ENCODE data around the gene FYB2.

The FYB2 gene, protein sequence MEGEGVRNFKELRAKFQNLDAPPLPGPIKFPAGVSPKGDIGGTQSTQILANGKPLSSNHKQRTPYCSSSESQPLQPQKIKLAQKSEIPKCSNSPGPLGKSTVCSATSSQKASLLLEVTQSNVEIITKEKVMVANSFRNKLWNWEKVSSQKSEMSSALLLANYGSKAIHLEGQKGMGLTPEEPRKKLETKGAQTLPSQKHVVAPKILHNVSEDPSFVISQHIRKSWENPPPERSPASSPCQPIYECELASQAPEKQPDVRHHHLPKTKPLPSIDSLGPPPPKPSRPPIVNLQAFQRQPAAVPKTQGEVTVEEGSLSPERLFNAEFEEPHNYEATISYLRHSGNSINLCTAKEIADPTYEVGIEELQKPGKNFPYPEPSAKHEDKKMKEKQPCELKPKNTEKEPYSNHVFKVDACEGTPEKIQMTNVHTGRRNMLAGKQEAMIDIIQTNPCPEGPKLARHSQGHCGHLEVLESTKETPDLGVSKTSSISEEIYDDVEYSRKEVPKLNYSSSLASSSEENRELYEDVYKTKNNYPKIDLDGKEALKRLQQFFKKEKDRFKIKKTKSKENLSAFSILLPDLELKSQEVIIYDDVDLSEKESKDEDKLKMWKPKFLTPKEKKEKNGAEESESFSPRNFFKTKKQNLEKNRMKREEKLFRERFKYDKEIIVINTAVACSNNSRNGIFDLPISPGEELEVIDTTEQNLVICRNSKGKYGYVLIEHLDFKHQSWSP

DNA sequence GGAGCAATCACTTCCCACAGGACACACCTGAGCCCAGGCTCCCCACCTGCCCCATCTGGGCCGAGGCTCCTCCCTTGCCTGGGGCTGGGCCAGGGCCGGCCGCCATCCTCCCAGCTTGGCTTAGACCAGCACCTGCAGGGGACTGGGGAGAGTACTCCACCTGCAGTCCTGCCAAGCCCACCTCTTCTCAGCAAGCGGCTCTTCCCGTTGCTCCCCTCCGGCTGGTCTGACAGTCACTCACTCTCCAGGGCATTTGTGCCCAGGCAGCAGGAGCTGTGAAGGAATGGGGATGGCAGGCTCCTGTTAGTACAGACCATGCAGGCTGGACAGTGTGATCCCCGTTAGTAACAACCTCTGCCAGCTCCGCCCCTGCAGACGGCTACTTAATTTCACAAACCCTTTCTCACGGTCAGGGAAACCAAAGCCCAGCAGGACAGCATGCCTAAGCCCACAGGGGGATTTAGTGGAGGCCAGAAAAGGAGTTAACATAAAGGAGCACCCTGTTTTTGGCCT lies at the start of gene FYB2:
TSS of gene FYB2 (minus strand) at position 18 of the 513 bp plus-strand sequence. CDS start 114 bp downstream, outside the sequence.
- no peak for DNase-seq

DNA sequence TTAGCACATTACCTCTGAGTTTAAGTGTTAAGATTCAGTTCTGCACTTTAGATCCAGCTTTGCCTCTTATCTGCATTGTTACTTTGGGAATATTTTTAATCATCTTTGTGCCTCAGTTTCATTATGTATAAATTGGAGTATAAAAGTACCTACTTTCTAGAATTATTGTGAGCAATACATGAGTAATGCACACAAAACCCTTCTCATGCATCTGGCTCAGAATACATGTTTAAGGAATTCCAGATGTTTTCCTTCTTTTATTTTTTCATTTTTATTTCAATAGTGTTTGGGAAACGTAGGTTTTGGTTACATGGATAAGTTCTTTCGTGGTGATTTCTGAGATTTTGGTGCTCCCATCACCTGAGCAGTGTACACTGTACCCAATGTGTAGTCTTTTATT lies 49.6 kb upstream of the FYB2 start:
- no peak for DNase-seq

DNA sequence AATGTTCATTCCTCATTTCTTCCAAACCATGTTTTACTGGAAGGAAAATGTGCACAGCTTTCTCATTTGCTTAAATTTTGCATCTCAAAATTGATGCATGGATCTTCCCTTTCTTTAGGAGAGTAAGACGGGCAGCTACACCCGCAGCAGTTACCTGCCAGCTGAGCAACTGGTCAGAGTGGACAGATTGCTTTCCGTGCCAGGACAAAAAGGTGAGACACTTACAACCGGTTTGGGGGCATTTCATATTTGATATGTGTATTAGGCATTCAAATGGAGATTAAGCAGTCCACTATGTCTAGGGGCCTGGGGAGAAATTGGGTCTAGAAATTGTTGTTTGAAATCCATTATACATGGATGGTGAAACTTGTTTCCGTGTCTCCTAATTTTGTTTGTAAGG lies 48.3 kb upstream of the FYB2 start:
- no peak for DNase-seq

DNA sequence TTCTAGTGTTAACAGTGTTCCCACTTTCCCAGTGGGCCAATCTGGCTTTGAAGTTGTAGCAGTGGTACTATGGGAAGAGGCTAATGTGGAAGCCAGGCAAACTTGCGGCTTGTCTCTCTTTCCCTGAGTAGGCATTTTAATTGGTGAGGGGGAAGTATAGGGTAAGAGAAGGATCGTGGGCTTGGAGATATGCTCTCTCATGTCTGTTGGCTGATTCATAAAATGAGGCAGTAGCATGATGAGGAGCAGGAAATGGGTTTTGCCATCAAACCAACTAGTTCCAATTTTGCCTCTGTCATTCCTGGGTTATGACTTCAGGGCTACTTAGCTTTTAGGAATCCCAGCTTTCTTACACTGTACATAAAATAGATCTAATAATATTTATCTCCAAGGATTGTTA lies 47.5 kb upstream of the FYB2 start:
- no peak for DNase-seq

DNA sequence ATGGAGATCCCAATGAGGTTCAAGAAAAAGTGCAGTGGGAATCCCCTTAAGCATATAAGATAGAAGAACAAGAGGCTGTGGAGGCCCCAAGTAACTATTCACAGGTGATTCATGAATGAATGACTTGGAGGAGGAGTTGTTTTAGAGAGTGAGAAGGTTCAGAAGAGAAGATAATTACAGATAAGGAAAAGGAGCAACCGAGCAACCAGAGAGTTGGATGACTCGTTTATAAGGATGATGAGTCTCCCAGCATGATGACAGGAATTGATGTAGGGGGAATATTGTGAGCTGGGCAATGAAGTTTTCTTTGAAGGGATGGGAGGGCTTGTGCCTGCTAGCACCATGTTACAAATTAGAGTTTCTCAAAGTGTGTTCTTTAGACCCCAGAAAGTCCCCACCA lies 45.2 kb upstream of the FYB2 start:
- DNase-seq: no peak

DNA sequence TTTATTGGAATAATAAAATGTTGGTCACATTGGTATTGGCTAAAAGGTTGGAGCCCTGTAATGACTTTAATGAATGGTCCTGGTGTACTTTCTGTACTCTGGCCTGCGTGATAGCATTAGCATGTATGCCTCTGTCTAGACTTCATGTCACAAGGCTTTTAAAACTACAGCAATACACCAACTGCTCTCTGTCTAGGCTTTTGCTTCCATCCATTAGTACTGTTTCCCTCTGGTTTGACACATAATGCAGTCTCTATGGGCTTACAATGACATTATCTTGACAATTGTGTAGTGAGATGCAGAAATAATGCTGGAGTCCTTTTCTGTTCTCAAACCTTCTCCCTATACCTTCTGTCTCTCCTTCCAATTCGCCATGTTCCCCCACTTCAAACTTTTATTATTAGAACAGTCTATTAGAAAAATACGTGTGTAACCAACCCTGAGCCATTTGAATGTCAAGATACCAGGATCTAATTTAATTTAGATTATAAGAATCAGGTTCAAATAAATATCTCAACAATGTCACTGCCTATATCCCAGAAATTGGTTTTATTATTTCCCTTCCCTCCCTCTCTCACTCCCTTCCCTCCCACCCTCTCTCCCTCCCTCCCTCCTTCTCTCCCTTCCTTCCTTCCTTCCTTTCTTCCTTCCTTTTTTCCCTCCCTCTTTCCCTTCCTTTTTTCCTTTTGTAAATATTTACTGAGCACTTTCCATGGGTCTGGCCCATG lies 44.2 kb upstream of the FYB2 start:
- no peak for DNase-seq

DNA sequence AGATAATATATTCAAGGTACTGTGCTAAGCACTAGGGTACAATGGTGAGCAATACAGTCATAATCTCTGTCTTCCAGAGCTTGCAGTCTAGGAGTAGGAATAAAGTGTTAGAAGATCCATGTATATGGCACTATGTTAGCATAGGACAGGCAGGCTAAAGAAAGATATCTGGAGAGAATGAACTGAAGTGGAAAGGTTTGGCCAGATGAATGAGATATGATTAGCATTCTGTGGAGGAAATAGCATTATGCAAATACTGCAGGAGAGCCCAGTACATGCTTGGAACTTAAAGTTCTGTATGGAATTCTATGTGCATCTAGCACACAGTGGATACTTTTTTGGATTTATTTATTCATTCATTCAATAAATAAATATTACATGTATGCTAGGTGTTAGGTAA lies 40.1 kb upstream of the FYB2 start:
- DNase-seq: no peak

DNA sequence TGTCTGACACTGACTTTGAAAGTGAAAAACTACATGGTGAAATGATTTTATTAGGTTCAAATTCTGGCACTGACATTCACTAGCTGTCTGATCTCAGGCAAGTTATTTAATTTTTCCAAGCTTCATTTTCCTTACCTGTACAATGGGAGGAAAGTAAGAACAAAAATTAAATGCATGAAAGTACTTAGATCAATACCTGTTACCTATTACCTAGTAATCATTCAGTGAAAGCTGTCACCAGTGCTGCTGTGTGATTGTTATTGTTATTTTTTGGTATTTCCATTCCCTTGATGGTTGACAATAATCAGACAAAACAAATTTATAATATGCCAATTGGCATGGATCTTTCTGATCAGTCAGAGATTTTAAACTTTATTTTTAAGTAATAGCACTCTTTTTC lies 37.0 kb upstream of the FYB2 start:
- no peak for DNase-seq

DNA sequence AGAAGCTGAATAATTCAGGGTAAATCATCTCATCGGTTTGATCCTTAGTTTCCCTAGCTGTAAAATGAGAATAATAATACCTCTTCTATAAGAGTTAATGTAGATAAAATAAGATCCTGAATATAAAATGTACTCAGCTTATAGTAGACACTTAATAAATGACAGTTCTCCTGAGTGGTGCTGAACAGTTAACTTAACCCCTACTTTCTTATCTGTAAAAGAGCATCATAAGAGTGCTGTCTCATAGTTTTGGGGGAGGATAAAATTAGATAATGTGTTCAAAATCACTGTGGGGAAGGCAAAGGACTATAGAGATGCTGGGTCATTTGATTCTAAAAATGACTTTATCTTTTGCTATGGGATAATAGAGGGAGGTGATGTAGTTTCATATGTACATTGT lies 36.0 kb upstream of the FYB2 start:
- no peak for DNase-seq

DNA sequence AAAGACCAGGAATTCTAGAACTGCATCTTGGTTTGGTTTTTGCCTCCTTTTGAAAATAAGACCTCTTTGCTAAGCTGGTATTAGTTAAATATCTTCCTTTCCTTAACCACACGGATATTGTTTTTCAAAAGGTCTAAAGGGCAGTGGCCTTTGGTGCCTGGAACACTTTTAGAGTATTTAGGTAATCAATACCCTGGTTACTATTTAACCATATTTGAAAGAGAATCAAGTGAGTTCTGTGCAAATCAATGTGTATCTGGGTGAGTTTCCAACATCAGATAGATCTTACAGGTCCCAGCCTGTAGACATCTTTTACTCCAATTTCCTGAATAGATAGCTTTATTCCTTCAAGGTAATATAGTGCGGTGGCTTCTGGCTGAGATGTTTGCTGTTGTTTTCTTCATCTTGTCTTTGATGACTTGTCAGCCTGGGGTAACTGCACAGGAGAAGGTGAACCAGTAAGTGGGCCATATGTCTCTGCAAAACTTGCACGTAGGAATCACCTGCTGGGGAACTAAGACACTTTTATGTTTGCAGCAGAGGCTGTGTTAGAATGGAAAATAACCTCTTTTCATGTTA lies 35.4 kb upstream of the FYB2 start, which contains the start of gene C8A:
TSS of gene C8A (plus strand) at position 277 of the 579 bp plus-strand sequence. CDS start at position 382, 105 bp downstream.
- DNase-seq: no peak

DNA sequence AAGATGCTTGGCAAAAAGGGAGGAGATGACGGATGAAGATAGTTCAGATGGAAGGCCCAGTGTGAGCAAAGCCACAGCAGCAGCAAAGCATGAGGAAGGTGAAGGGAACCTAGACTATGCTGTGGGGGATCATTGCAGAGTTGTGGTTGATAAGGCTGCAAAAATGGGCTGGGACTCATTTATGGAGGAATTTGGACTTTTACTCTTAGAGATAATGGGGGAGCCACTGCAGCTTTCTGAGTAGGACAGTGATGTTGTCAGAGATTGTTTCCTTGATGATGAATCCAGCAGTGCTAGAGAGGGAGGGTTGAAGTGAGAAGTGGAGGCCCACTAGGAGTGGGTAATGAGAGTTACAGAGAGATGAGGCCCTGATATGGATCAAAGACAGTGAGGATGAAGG lies 33.3 kb upstream of the FYB2 start:
- no peak for DNase-seq

DNA sequence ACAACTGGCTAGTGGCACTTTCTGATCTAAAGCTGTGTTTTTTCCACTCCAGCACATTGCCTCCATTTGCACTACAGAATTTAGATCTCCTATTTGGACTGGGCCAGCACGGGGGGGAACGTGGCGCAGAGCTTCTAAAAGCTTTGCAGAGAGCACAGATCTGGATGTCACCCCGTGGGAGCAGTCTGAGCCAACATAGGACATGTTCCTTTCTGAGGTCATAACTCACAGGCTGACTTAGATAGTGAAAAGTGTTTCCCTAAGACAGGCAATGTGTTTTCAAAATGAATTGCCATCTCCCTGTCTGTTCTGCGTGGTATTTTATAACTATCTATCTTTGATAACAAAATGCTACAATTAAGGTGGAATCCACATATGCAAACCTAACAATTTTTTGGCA lies 31.7 kb upstream of the FYB2 start:
- DNase-seq: no peak

DNA sequence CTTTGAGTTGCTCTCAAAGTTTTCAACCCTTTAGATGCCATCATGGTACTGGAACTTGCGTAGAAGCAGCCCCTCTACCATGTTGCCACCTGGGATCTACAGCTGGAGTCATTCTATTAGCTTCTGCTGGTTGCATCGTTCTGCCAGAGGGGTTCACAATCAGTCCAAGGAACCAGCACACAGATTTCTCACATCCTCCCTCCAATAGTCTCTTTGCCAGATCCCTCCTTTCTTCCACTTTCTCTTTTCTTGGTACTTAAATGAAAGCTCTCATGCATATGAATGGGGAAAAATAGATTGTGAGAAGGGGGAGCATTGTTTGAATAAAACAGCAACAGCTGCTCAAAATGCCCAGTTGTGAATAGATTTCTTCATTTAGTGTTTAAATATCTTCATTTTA lies 31.2 kb upstream of the FYB2 start:
- DNase-seq: no peak

DNA sequence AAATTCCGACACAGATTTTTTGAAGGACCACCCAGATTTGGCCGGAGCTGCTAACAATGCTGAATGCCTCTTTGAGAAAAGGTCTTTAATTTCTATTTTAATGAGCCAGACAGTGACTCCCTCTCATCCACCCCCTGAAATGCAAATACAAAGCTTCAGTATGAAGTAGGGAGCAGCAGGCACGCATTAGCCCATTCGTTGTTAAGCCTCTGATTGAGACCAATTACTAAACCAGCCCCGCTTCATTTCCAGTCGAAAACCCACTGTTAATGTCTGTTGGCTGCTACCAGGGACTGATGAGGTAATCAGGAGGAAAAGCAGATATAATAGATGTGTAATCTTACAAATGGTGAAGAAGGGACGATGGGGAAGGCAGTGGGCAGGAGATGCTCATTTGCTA lies 30.5 kb upstream of the FYB2 start:
- DNase-seq: no peak

DNA sequence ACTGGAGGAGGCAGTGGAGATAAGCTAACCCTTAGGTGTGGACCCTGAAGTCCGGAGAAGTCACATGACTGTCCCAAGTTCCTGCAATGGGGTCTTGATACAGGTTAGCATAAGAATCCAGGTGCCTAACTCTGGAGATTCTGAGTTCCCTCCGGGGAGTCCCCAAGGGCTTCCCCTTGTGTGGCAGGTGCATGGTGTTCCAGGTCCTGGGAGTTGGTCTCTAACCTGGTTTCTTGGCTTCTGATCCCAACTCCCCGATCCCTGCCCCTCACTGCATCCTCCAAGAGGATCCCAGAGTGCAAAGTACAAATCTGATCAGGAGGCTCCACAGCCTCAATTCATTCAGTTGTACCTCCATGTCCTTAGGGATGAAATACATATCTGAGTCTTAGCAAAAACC lies 26.1 kb upstream of the FYB2 start:
- no peak for DNase-seq

DNA sequence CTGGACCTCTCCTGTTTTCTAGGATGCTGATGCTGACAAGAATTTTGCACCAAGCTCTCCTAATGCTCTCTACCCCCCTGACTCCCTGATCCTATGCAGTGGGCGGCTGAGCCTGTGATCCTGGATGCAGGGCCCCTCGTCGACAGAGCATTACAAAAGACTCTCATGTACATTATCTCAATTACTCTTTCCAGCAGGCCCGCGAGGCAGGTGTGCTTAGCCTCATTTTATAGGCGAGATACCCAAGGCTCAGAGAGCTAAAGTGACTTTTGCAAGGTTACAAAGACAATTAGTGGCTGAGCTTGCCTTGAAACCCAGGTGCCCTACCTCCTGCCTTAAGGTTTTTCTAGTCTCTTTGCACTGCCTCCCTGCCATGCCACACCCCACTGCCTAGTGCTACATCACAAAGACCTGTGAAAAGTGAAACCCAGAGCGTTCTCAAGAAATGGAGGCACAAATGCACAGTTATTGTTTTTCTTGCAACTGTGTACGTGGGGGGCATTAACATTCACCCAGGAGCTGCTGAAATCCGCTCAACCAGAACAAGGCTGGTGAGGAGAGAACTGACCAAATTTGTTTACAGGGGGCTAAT lies 25.4 kb upstream of the FYB2 start:
- DNase-seq: no peak

DNA sequence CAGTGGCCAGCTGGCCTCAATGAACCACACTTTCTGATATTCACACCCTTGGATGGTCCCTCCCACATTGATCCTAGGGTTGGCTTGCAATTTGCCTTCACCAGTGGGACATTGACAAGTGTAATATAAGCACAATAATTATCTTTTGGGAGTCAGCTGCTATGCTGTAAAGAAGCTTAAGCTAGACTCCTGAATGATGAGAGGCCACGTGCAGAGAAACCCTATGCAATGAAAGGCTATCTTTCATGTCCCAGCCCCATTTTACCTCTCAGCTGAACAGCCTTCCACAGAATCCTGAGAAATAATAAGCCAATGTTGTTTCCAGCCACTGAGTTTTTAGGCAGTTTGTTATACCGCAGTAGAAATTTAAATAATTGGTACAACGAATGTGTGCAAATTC lies 24.3 kb upstream of the FYB2 start:
- DNase-seq: no peak

DNA sequence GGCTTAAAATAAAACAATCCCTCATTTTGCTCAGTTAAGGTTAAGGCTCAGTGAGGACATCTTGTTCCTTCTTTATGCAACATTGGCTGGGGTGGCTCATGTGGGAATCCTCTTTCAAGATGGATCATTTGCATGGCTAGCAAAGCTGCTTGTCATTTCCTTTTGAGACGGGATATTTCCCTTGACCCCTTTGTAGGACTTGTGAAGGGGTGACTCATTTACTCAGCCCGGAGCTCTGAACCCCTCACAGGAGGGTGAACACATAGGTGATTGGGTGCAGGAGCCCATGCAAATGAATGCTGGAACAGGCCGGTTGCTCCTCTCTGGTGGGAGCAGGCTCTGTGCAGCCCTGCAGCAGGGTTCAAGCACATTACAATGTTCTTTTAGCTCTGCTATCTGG lies 19.6 kb upstream of the FYB2 start:
- no peak for DNase-seq

DNA sequence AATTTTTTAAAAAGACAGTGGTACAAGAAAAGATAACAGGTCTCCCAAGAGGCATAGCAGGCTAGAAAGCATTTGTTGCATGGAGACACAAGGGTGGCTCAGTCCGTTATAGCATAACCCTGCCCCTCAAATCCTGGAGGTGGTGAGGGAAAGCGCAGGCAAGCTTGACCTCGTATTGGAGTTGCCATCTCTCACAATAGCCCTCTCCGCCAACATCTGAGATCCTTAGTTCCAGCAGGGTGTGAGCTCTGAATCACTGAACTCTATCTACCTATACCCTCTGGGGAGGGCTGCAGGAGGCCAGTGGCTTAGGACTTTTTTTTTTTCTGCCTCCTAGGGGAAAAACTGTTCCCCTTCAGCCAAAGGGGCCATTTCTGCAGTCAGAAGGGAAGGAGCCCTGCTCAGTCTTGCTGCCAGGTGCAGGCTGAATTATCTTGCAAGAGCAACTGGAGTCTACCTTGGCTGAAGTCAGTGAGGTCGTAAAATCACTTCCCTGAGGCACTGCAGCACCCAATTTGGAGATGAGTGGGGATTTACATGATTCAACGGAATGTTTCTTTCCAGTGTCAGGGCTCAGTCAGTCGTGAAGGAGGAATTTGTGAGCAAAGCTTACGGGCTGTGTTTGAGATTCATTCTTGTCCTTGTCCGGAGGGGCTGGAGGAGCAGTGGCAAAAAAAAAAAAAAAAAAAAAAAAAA lies 18.2 kb upstream of the FYB2 start:
- no peak for DNase-seq

DNA sequence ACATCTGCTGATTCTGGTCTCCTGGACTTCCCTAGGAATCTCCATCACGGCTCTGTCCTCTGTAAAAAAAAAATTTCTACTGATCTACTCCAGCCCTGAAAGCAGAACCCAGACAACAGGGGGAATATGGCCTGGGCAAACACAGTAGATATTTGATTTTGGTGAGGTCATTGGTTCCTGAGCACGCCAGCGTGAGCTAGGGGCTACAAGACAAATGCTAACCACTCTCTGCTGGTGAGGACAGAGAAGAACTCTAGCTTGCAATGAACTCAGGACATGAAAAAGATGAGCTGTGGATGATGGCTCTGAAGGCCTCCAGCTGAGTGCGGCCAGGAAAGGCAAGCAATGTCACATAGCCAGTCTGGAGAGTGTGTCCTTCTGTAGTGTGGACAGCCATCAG lies 17.2 kb upstream of the FYB2 start:
- DNase-seq: no peak

DNA sequence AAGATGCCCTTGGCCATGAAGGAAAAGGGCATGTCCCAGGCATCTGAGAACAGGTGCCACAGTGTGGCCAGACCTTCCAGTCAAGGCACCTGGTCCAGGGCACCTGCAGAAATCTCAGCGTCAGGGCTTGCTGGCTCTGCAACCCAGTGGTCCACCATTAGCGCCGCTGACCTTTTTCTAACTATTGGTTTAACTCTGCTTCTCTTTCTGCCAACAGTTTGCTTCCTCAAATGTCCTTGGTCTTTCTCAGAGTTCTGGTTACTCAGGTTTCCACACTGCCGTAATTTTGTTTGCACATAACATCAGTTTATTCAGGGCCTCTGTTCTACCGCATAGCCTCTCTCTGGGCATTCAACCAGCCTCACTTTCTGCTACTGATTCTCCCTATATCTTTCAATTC lies 16.5 kb upstream of the FYB2 start:
- no peak for DNase-seq

Data from RPMI8226 (cell line).